GM12892 (cell line): Measurements from ENCODE around the gene CEP120.

ENCODE experiments used
- DNase-seq: peaks from one replicate; pipeline ENCODE4 v3.0.0; 2011; ENCODE audit not compliant: insufficient read length
- FAIRE-seq: peaks from 2 replicates; lab custom pipeline; 2011; peaks lifted over from hg19 to GRCh38; lab: Jason Lieb, UNC
- POLR2A ChIP-seq: IDR thresholded peaks from 2 replicates; pipeline ENCODE4 v1.6.1; 2011; ENCODE audit warnings: low read depth, low read length, control low read depth
- POLR2AphosphoS5 ChIP-seq: IDR thresholded peaks from 2 replicates; pipeline ENCODE4 v1.6.1; 2011; ENCODE audit warnings: low read depth, low read length, control low read depth
- TAF1 ChIP-seq: IDR thresholded peaks from 2 replicates; pipeline ENCODE4 v1.6.1; 2011; ENCODE audit warnings: low read depth, mild to moderate bottlenecking, control low read depth, low read length, borderline replicate concordance

CEP120 gene

DNA sequence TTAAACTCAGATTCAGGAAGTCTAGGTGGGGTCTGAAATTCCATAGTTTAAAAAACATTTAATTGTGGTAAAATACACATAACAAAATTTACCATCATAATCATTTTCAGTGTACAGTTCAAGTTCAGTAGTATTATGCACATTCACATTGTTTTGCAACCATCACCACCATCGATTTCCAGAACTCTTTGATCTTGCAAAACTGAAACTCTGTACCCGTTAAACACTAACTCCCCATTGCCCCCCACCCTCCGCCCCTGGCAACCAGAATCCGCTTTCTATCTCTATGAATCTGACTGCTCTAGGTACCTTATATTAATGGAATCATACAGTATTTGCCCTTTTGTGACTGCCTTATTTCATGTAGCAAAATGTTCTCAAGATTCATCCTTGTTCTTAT lies 117.5 kb downstream of the CEP120 start:
- no peak for DNase-seq
- FAIRE-seq = no peak
- TF ChIP-seq POLR2A = no peak
- no peak for TF ChIP-seq TAF1
- no peak for TF ChIP-seq POLR2AphosphoS5

DNA sequence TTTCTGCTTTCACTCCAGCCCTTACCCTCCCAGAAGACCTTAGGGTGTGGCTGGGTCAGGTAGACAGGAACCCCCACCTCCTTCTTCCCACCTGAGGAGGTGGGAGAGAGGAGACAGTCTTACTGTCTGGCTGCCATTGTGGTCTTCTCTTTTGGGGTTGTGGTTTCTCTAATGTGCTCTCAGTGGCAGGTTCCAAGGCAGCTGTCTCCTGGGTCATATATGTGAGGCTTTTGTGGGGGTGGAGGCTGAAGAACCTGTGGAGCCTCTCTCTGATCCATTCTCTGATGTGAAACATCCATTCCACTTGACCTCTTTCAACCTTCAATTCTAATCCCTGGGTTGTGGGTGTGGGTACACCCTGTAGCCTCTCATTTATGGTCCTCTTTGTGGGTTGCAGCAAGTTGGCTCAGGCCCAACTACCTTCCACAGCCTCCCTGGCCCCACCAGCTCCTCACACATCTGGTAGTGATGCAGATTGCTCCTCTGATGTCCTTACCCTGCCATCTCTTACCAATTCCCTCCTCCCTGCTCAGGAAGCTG lies 118.4 kb downstream of the CEP120 start:
- TF ChIP-seq POLR2A (no peak), TAF1 (no peak), POLR2AphosphoS5 (no peak)
- FAIRE-seq = no peak
- DNase-seq = no peak

DNA sequence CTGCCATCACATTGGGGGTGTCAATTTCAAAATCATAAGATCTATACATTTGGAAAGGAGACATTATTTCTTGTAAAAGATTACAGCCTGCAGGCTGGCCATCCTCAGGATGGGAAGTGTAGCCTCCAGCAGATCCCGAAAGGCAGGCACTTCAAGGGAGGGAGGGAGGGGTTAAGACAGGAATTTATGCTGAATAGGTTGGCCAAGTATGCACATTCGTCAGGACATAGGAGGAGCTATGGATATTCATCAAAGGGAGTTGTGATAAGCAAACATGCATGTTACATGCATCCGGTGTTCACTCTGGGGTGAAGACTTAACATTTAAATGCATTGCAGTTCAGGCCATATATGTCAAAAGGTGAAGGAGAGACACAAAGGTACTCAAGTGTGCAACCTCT lies 119.4 kb downstream of the CEP120 start:
- DNase-seq (no peak), FAIRE-seq (no peak)
- TF ChIP-seq POLR2AphosphoS5 = no peak
- TF ChIP-seq TAF1 = no peak
- TF ChIP-seq POLR2A = no peak

DNA sequence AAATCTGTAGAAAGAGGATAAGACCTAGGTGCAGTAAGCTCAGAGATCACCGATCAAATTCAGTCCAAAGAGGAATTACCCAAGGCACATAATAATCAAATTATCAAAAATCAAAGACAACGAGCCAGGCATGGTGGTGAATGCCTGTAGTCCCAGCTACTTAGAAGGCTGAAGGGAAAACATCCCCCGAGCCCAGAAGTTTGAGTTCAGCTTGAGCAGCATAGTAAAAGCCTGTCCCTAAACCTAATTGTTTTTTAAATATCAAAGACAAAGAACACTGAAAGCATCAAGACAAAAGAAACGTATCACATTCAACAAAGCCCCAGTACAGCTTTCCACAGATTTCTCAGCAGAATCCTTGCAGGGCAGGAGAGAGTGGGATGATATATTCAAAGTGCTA lies 122.9 kb downstream of the CEP120 start:
- DNase-seq (no peak), FAIRE-seq (no peak)
- TF ChIP-seq POLR2A (no peak), TAF1 (no peak)

DNA sequence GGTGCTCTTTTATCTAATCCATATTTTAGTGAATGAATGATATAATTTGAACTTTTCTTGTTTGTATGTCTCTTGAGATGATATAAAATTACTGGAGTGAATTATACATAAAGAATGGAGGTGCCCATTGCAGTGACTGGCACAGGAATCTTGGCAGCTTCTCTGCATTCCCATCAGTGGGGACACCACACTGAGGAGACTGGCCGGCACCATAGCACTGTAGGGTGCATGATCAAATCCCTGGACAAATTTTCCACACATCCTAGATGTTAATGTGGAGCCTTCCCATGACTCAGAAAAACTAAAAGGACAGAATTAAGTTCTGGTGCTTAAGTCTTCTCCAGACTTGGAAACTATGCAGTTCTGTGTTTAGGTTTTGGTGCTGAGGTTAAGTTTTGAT lies 124.1 kb downstream of the CEP120 start:
- DNase-seq (no peak), FAIRE-seq (no peak)
- TF ChIP-seq POLR2A = no peak
- TF ChIP-seq POLR2AphosphoS5 = no peak
- no peak for TF ChIP-seq TAF1

DNA sequence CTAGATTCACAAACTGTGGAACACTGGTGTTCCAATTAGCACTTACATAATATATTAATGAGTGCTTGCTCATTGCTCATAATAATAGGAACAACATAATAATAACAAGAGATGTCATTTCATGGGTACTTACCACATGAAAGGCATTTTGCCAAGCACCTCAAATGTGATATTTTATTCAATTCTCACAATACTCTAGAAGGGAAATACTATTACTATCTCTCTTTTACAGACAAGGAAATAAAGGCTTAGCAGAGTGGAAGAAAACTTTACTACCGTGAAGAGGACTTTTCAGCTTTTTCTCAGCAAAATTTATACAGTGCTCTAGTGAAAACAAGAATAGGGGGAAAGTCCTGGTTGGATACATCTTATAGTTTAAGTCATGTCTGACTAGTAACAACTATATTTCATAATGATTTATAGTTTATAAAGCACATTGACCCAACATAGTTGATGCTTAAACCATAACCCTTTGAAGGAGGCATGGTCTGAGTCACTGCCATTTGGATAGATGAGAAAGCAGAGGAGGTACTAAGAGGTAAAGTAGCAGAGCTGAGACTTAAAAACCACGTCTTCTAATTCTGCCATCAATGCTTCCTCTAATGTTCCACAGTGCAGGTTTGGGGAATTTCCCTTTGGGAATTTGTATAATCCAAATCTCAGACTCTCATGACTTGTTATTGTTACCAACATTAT lies 124.7 kb downstream of the CEP120 start:
- no peak for FAIRE-seq

DNA sequence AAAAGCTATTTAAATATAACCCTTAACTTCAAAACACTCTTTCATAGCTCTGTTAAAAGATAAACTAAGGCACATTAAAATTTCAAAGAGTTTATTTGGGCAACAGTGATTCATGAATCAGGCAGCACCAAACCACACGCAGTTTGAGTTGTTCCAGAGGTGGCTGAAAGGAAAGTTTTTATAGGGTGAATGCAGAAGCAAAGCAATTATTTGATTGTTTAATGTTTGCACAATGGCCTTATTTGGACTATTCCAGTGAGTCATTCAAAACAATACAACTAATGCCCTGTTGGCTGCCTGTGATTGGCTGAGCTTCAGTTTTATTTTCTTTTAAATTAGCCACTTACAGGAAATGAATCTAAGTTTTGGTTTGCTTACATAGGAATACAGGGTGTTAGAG lies 125.3 kb downstream of the CEP120 start:
- TF ChIP-seq TAF1 (no peak), POLR2A (no peak), POLR2AphosphoS5 (no peak)
- DNase-seq = no peak
- no peak for FAIRE-seq

More for the DNA sequence above, 124.7 kb downstream of the CEP120 start:
- TF ChIP-seq POLR2A = no peak
- no peak for TF ChIP-seq POLR2AphosphoS5
- no peak for TF ChIP-seq TAF1
- DNase-seq = no peak

DNA sequence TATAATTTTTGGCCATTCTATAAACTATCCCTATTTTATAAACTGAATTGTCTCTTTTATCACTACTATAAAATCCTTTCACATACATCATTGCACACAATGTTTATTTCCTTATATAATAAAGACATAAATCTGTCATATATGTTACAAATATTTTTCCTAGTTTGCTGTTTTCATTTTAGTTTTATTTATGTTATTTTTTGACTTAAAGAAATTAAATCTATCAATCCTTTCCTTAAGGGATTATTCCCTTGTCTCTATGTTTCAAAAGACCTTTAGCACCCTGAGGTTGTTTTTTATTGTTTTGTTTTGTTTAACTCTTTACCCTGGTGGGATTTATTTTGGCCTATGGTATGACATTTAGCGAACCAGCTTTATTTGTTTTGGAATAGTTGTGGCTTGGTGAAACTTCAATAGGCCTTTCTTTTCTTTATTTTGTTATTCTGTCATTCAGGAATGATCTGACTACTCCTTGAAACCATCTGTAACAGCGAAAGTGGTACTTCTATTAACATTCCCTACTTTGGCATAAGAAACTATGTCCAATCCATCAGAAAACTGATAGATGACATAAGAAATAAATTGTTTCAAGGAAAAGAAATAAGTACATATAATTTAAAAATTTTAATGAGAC lies 125.9 kb downstream of the CEP120 start:
- FAIRE-seq = no peak
- no peak for DNase-seq
- TF ChIP-seq POLR2AphosphoS5 (no peak), TAF1 (no peak), POLR2A (no peak)
